ENCODE results near the gene CDNF.

DNA sequence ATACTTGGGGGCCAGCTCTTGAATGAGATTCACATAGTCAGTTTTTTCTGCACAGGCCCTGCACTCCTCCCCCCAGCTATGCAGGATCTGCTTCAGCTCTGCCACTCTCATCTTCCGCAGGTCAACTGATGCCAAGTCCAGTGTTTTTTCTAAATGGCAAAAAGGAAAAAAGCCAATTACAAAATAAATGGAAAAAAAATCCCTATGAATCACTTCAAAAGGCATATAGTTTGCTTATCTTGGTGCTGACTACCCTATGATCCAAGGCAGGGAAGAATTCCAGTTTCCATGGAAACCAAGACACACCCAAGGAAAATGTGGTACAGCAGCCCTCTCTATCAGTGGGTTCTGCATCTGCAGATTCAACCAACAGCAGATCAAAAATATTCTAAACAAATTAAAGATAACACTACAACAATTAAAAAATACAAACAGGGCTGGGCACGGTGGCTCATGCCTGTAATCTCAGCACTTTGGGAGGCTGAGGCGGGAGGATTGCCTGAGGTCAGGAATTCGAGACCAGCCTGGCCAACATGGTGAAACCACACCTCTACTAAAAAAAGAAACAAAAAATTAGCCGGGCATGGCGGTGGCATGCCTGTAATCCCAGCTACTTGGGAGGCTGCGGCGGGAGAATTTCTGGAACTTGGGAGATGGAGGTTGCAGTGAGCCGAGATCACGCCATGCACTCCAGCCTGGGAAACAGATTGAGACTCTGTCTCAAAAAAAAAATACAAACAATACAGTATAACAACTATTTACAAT is 17.6 kb downstream of the CDNF start:
- no peak for TF ChIP-seq CTCF (IDR thresholded peaks at IDR 0.05; ENCODE audit: low read depth, low read length)
- no peak for TF ChIP-seq POLR2A (IDR thresholded peaks at IDR 0.05; ENCODE audit: extremely low read depth, insufficient read length)
